SH-SY5Y (cell line): ENCODE data around the gene CHST9.

Experiments
- GATA2 ChIP-seq: IDR thresholded peaks from 2 replicates; pipeline ENCODE4 v1.6.1; 2011; ENCODE audit warnings: mild to moderate bottlenecking, low read depth, low read length
- GATA3 ChIP-seq: IDR thresholded peaks from 2 replicates; pipeline ENCODE4 v1.6.1; 2011; ENCODE audit warnings: low read depth, mild to moderate bottlenecking, low read length, moderate library complexity

GRCh38 chr18:27124196-27124595, 60.9 kb downstream of the CHST9 start:
- TF ChIP-seq GATA2 (no peak), GATA3 (no peak)
